Adrenal gland (tissue), 12 donors: ENCODE results near the gene EHHADH. TPM values are rescaled to one million over a fixed set of nuclear protein-coding genes. Genes with fewer than 3 reads are reported as not detected.

Source experiments
- DNase-seq, 7 donors: peaks; one replicate each; pipeline ENCODE4 v3.0.0-alpha.2; 2019 to 2020
- H3K27ac ChIP-seq, 5 donors: fragments of 200-600 bp; sonication (generic) in 4 of 5; 1 replicate in 3 of 5; 2 replicates in 2 of 5; pipeline versions ENCODE4 v1.5.1 to v1.8.0; 2016 to 2020; ENCODE audit warnings: mild to moderate bottlenecking in 1 of 5
- H3K27me3 ChIP-seq: fragments of 200-600 bp; 2 replicates; pipeline ENCODE4 v1.8.0; 2021
- H3K36me3 ChIP-seq, 2 donors: fragments of 200-600 bp; replicated peaks in 1 of 2; 1 replicate in 1 of 2; 2 replicates in 1 of 2; pipeline versions ENCODE4 v1.5.1 to v1.8.0; 2018 to 2022
- H3K4me1 ChIP-seq, 2 donors: fragments of 200-600 bp; replicated peaks in 1 of 2; 1 replicate in 1 of 2; 2 replicates in 1 of 2; pipeline versions ENCODE4 v1.5.1 to v1.8.0; 2018 to 2021
- H3K4me3 ChIP-seq, 4 donors: fragments of 200-600 bp; sonication (generic) in 3 of 4; one replicate each; pipeline ENCODE4 v1.5.1; 2016 to 2018
- H3K9me3 ChIP-seq, 3 donors: fragments of 200-600 bp; sonication (generic) in 1 of 3; replicated peaks in 1 of 3; 1 replicate in 2 of 3; 2 replicates in 1 of 3; pipeline versions ENCODE4 v1.5.1 to v1.8.0; 2016 to 2021
- POLR2A ChIP-seq, 2 donors: fragments of 450-650 bp; IDR thresholded peaks; one replicate each; pipeline ENCODE4 v1.6.1; 2017; ENCODE audit warnings: antibody characterized with exemption in 2 of 2, mild to moderate bottlenecking in 2 of 2, moderate library complexity in 1 of 2
- WGBS, 4 donors: extraction: QIAGEN DNeasy Blood & Tissue Kit in 2 of 4; methylation state at CpG; one replicate each; pipeline versions ENCODE4 v1.1.5 to v1.1.7; 2013 to 2017; 5-methylcytosine and 5-hydroxymethylcytosine counted together
- intact Hi-C, 2 donors: fragments of 100-400 bp; cut with DNase I; formaldehyde crosslinking; loops; one replicate each; pipeline versions ENCODE4 v1.14.1 to v1.15.0; 2022 to 2023
- polyA plus RNA-seq, 3 donors: library from polyadenylated mRNA; stranded (reverse); fragments of 200-250 nt in 2 of 3; fragments of 350-450 nt in 1 of 3; fragmentation: Illumina TruSeq in 1 of 3; extraction: RNeasy Lipid Tissue Mini Kit (QIAGEN cat#74804) in 1 of 3; gene quantifications; one replicate each; pipeline ENCODE4 v1.2.3, GENCODE V29; 2013 to 2014
- total RNA-seq, 9 donors: library from RNA; depleted of rRNA in 4 of 9; stranded (reverse); fragments of >200 nt in 4 of 9; fragments of 120-200 nt in 1 of 9; fragmentation: NEBNext Ultra II Directional in 1 of 9; extraction: Animal tissue kit (Norgen Biotek cat#: 25700) in 1 of 9; gene quantifications; one replicate each; pipeline versions ENCODE4 v1.1.0 to v1.2.4, GENCODE V29; 2013 to 2023
- TF ChIP-seq, protein P1 (sequence below), 6 experiments: fragments of 450-650 bp in 4 of 6; fragments of 200-600 bp in 2 of 6; sonication (generic) in 1 of 6; IDR thresholded peaks; 1 replicate in 5 of 6; 2 replicates in 1 of 6; pipeline versions ENCODE4 v1.5.1 to v1.8.0; 2016 to 2021; ENCODE audit warnings: antibody characterized with exemption in 6 of 6, mild to moderate bottlenecking in 2 of 6, moderate library complexity in 1 of 6
- donor health status: healthy with polysubstance abuse.
- donor health status: Bipolar disorder and iron deficiency.
- donor health status: DM: yes; HTN: yes; CAD: no.
- donor health status: DM: no; HTN: no; CAD: no.
- donor health status: DM: no; HTN: no; CAD: no.
- donor health status: DM: yes; HTN: yes; CAD: no.

Gene EHHADH
- total and polyA plus RNA-seq, 12 donors = 1.6 to 7.8 (median 5.9) TPM

- Histone ChIP-seq H3K4me3 (no peak overlapping the region), H3K27me3 (peaks cover 13% of the 10 kb centered on the region), H3K4me1 (no peaks in the 10 kb centered on the region), H3K36me3 (no peaks in the 10 kb centered on the region), H3K27ac (no peak overlapping the region), H3K9me3 (no peaks in the 10 kb centered on the region)
- TF ChIP-seq POLR2A (IDR thresholded peaks at IDR 0.05) = no peak
- TF ChIP-seq, protein P1, sequence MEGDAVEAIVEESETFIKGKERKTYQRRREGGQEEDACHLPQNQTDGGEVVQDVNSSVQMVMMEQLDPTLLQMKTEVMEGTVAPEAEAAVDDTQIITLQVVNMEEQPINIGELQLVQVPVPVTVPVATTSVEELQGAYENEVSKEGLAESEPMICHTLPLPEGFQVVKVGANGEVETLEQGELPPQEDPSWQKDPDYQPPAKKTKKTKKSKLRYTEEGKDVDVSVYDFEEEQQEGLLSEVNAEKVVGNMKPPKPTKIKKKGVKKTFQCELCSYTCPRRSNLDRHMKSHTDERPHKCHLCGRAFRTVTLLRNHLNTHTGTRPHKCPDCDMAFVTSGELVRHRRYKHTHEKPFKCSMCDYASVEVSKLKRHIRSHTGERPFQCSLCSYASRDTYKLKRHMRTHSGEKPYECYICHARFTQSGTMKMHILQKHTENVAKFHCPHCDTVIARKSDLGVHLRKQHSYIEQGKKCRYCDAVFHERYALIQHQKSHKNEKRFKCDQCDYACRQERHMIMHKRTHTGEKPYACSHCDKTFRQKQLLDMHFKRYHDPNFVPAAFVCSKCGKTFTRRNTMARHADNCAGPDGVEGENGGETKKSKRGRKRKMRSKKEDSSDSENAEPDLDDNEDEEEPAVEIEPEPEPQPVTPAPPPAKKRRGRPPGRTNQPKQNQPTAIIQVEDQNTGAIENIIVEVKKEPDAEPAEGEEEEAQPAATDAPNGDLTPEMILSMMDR (IDR thresholded peaks at IDR 0.05) = peak in 4 of 6 experiments; percentile 10 to 38 (median 24)
- intact Hi-C loops = no loop called here
- peak in 2 of 7 donors; percentile 20 to 73 for DNase-seq
- 40 to 80% (median 58%) methylated on average over 1 to 4 of the region's 4 CpGs for WGBS, 4 donors
These were observed 16.6 kb upstream of the EHHADH start for GRCh38 chr3:185270262-185270955.

GRCh38 chr3:185268194-185268962 lies 14.5 kb upstream of the EHHADH start:
- TF ChIP-seq, protein P1 (IDR thresholded peaks at IDR 0.05) = no peak
- no peaks in the 10 kb centered on the region for H3K36me3 ChIP-seq
- H3K4me3 ChIP-seq = no peak overlapping the region
- H3K27me3 ChIP-seq = peaks cover 6% of the 10 kb centered on the region
- DNase-seq = no peak
- H3K9me3 ChIP-seq = no peaks in the 10 kb centered on the region
- intact Hi-C loops = no loop called here
- 68 to 77% (median 70%) methylated on average over 2 of the region's 2 CpGs for whole genome bisulfite sequencing, 4 donors
- H3K4me1 ChIP-seq = no peaks in the 10 kb centered on the region
- H3K27ac ChIP-seq = no peak overlapping the region

DNA sequence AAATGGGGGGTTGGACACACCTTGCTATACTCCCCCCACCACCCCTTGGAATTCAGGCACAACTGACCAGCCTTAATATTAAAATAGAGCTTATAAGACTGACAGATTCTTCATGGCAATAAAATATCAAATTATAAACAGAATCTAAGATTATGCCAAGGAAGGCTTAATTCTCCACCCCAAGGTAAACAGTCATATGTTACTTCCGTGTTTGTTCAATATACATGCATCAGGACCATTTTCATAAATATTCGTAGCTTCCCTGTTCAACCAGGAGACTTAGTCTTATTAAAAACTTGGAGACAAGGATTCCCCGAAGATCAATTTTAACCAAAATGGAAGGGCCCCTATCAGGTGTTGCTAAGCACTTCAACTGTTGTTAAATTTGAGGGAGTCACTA lies 13.3 kb upstream of the EHHADH start:
- WGBS, 4 donors = 87 to 92% (median 88%) methylated on average over 3 of the region's 3 CpGs
- intact Hi-C loops = no loop called here
- DNase-seq = no peak
- H3K9me3 ChIP-seq = no peaks in the 10 kb centered on the region
- no peak overlapping the region for H3K27ac ChIP-seq
- no peaks in the 10 kb centered on the region for H3K4me1 ChIP-seq
- H3K27me3 ChIP-seq = peaks cover 6% of the 10 kb centered on the region
- TF ChIP-seq, protein P1 (IDR thresholded peaks at IDR 0.05) = no peak
- TF ChIP-seq POLR2A (IDR thresholded peaks at IDR 0.05) = no peak
- no peaks in the 10 kb centered on the region for H3K36me3 ChIP-seq
- no peak overlapping the region for H3K4me3 ChIP-seq

- Histone ChIP-seq H3K36me3 (no peaks in the 10 kb centered on the region), H3K4me1 (no peaks in the 10 kb centered on the region), H3K27me3 (peaks cover 6% of the 10 kb centered on the region), H3K9me3 (no peaks in the 10 kb centered on the region), H3K27ac (no peak overlapping the region), H3K4me3 (no peak overlapping the region)
- intact Hi-C loops = no loop called here
- TF ChIP-seq, protein P1 (IDR thresholded peaks at IDR 0.05) = no peak
- TF ChIP-seq POLR2A (IDR thresholded peaks at IDR 0.05) = no peak
- WGBS, 4 donors = 92 to 95% (median 94%) methylated on average over 25 of the region's 25 CpGs
- no peak for DNase-seq
These were observed 11.2 kb upstream of the EHHADH start for GRCh38 chr3:185264849-185265553.
